ENCODE data around the gene UBASH3B.
"Not testable (repeated sequence)": the region's sequence is repeated elsewhere in the genome, so short reads cannot be mapped to it uniquely, and the experiment has no call there.

The UBASH3B gene

GRCh38 chr11:122843281-122844141, 188.0 kb downstream of the UBASH3B start:
- no peak for DNase-seq (ENCODE audit: low read depth in 2 of 3, low spot score in 2 of 3)

GRCh38 chr11:122847466-122847865, 191.9 kb downstream of the UBASH3B start:
- DNase-seq (ENCODE audit: low read depth in 2 of 3, low spot score in 2 of 3) = no peak

- DNase-seq (ENCODE audit: low read depth in 2 of 3, low spot score in 2 of 3) = no peak
Observed at GRCh38 chr11:122848186-122848585, 192.7 kb downstream of the UBASH3B start.

GRCh38 chr11:122850076-122850631, 194.6 kb downstream of the UBASH3B start:
- peak in 1 of 3 experiments; percentile 56 for DNase-seq (ENCODE audit: low read depth in 2 of 3, low spot score in 2 of 3)

GRCh38 chr11:122851366-122851966, 195.9 kb downstream of the UBASH3B start:
- no peak for DNase-seq (ENCODE audit: low read depth in 2 of 3, low spot score in 2 of 3)

- no peak for DNase-seq (ENCODE audit: low read depth in 2 of 3, low spot score in 2 of 3)
Observed at GRCh38 chr11:122852074-122852795, 196.7 kb downstream of the UBASH3B start.

- no peak for DNase-seq (ENCODE audit: low read depth in 2 of 3, low spot score in 2 of 3)
Observed at GRCh38 chr11:122852796-122853160, 197.3 kb downstream of the UBASH3B start.

GRCh38 chr11:122853261-122853660, 197.7 kb downstream of the UBASH3B start:
- DNase-seq (ENCODE audit: low read depth in 2 of 3, low spot score in 2 of 3) = no peak

- no peak for DNase-seq (ENCODE audit: low read depth in 2 of 3, low spot score in 2 of 3)
Observed at GRCh38 chr11:122853971-122854446, 198.5 kb downstream of the UBASH3B start.

GRCh38 chr11:122861631-122862030, 206.1 kb downstream of the UBASH3B start:
- no peak for DNase-seq (ENCODE audit: low read depth in 2 of 3, low spot score in 2 of 3)

- no peak for DNase-seq (ENCODE audit: low read depth in 2 of 3, low spot score in 2 of 3)
Observed at GRCh38 chr11:122862091-122862490, 206.6 kb downstream of the UBASH3B start.

- DNase-seq (ENCODE audit: low read depth in 2 of 3, low spot score in 2 of 3) = not testable (repeated sequence)
Observed at GRCh38 chr11:122863154-122863553, 207.6 kb downstream of the UBASH3B start.

- no peak for DNase-seq (ENCODE audit: low read depth in 2 of 3, low spot score in 2 of 3)
Observed at GRCh38 chr11:122863704-122864326, 208.3 kb downstream of the UBASH3B start.
